Measurements from ENCODE around the gene IGDCC3. TPM values are rescaled to one million over a fixed set of nuclear protein-coding genes. Genes with fewer than 3 reads are reported as not detected.

Gene IGDCC3
- total RNA-seq, 1 experiment from 2014 or later, result 53.5 TPM

DNA sequence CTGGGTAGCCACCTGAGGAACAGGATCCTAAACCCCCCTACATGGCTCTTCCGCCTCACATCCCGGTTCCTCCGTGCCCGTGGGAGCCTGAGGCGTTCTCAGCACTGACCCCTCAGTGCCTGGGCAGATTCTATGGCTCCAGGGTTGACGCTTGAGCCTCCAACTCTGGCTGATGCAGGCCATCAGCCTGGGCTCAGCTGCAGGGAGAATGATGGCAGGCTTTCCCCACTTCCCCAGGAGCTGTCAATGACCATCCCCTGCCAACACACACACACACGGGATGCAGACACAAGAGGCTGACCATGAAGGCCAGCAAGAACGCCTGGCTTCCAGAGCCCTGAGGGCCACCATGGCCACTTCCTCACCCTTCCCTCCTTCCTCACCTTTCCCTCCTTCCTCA is 15.8 kb upstream of the IGDCC3 start (continued):
- TF ChIP-seq, protein P1, sequence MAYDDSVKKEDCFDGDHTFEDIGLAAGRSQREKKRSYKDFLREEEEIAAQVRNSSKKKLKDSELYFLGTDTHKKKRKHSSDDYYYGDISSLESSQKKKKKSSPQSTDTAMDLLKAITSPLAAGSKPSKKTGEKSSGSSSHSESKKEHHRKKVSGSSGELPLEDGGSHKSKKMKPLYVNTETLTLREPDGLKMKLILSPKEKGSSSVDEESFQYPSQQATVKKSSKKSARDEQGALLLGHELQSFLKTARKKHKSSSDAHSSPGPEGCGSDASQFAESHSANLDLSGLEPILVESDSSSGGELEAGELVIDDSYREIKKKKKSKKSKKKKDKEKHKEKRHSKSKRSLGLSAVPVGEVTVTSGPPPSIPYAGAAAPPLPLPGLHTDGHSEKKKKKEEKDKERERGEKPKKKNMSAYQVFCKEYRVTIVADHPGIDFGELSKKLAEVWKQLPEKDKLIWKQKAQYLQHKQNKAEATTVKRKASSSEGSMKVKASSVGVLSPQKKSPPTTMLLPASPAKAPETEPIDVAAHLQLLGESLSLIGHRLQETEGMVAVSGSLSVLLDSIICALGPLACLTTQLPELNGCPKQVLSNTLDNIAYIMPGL (CRISPR knock-in tag; IDR thresholded peaks at IDR 0.05), result no peak
- TF ChIP-seq, protein P2, sequence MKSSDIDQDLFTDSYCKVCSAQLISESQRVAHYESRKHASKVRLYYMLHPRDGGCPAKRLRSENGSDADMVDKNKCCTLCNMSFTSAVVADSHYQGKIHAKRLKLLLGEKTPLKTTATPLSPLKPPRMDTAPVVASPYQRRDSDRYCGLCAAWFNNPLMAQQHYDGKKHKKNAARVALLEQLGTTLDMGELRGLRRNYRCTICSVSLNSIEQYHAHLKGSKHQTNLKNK (CRISPR knock-in tag; IDR thresholded peaks at IDR 0.05), result no peak
- TF ChIP-seq RELA (CRISPR knock-in tag; IDR thresholded peaks at IDR 0.05; ENCODE audit: borderline replicate concordance), result no peak
- no peak for TF ChIP-seq GRHL2 (CRISPR knock-in tag; IDR thresholded peaks at IDR 0.05; ENCODE audit: insufficient replicate concordance, severe bottlenecking)
- no peak for TF ChIP-seq ZBTB21 (CRISPR knock-in tag; IDR thresholded peaks at IDR 0.05; ENCODE audit: borderline replicate concordance)
- TF ChIP-seq, protein P3, sequence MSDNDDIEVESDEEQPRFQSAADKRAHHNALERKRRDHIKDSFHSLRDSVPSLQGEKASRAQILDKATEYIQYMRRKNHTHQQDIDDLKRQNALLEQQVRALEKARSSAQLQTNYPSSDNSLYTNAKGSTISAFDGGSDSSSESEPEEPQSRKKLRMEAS (CRISPR knock-in tag; IDR thresholded peaks at IDR 0.05), result no peak
- TF ChIP-seq FOXJ3 (CRISPR knock-in tag; IDR thresholded peaks at IDR 0.05; ENCODE audit: borderline replicate concordance), result no peak
- no peak for TF ChIP-seq ETV6 (CRISPR knock-in tag; IDR thresholded peaks at IDR 0.05)
- no peak for TF ChIP-seq ZNF263 (CRISPR knock-in tag; IDR thresholded peaks at IDR 0.05; ENCODE audit: low read depth)

- Mint-ChIP-seq H3K27me3 (ENCODE audit: low read depth) (peaks cover 39% of the 10 kb centered on the region), H3K36me3 (peaks cover 8% of the 10 kb centered on the region), H3K27ac (no peak overlapping the region), H3K4me1 (peaks cover 15% of the 10 kb centered on the region), H3K9me3 (no peaks in the 10 kb centered on the region), H3K4me3 (no peak overlapping the region)
- no peak for ATAC-seq
- ChIA-PET POLR2A (no interaction called here), CTCF (interaction anchor here (1.3 kb wide), 1 partner anchor 74 kb away, joined by 3 read pairs; no protein-coding TSS in a partner anchor)
- TF ChIP-seq RELA (CRISPR knock-in tag; IDR thresholded peaks at IDR 0.05; ENCODE audit: borderline replicate concordance), result no peak
- TF ChIP-seq, protein P4, sequence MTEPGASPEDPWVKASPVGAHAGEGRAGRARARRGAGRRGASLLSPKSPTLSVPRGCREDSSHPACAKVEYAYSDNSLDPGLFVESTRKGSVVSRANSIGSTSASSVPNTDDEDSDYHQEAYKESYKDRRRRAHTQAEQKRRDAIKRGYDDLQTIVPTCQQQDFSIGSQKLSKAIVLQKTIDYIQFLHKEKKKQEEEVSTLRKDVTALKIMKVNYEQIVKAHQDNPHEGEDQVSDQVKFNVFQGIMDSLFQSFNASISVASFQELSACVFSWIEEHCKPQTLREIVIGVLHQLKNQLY (CRISPR knock-in tag; IDR thresholded peaks at IDR 0.05), result no peak
- TF ChIP-seq FOXJ3 (CRISPR knock-in tag; IDR thresholded peaks at IDR 0.05; ENCODE audit: borderline replicate concordance), result no peak
- TF ChIP-seq, protein P2 (CRISPR knock-in tag; IDR thresholded peaks at IDR 0.05), result no peak
- no peak for TF ChIP-seq ESRRA (CRISPR knock-in tag; IDR thresholded peaks at IDR 0.05; ENCODE audit: borderline replicate concordance)
- TF ChIP-seq NFYB (CRISPR knock-in tag; conservative IDR thresholded peaks at IDR 0.05; ENCODE audit: low read depth), result no peak
- no peak for TF ChIP-seq E2F1 (CRISPR knock-in tag; IDR thresholded peaks at IDR 0.05)
- no peak for TF ChIP-seq ERG (CRISPR knock-in tag; IDR thresholded peaks at IDR 0.05)
- TF ChIP-seq, protein P5, sequence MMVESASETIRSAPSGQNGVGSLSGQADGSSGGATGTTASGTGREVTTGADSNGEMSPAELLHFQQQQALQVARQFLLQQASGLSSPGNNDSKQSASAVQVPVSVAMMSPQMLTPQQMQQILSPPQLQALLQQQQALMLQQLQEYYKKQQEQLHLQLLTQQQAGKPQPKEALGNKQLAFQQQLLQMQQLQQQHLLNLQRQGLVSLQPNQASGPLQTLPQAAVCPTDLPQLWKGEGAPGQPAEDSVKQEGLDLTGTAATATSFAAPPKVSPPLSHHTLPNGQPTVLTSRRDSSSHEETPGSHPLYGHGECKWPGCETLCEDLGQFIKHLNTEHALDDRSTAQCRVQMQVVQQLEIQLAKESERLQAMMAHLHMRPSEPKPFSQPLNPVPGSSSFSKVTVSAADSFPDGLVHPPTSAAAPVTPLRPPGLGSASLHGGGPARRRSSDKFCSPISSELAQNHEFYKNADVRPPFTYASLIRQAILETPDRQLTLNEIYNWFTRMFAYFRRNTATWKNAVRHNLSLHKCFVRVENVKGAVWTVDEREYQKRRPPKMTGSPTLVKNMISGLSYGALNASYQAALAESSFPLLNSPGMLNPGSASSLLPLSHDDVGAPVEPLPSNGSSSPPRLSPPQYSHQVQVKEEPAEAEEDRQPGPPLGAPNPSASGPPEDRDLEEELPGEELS (CRISPR knock-in tag; IDR thresholded peaks at IDR 0.05), result no peak
- TF ChIP-seq, protein P6, sequence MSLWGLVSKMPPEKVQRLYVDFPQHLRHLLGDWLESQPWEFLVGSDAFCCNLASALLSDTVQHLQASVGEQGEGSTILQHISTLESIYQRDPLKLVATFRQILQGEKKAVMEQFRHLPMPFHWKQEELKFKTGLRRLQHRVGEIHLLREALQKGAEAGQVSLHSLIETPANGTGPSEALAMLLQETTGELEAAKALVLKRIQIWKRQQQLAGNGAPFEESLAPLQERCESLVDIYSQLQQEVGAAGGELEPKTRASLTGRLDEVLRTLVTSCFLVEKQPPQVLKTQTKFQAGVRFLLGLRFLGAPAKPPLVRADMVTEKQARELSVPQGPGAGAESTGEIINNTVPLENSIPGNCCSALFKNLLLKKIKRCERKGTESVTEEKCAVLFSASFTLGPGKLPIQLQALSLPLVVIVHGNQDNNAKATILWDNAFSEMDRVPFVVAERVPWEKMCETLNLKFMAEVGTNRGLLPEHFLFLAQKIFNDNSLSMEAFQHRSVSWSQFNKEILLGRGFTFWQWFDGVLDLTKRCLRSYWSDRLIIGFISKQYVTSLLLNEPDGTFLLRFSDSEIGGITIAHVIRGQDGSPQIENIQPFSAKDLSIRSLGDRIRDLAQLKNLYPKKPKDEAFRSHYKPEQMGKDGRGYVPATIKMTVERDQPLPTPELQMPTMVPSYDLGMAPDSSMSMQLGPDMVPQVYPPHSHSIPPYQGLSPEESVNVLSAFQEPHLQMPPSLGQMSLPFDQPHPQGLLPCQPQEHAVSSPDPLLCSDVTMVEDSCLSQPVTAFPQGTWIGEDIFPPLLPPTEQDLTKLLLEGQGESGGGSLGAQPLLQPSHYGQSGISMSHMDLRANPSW (CRISPR knock-in tag; conservative IDR thresholded peaks at IDR 0.05; ENCODE audit: low read depth), result no peak
- TF ChIP-seq TEAD1 (CRISPR knock-in tag; IDR thresholded peaks at IDR 0.05), result no peak
- no peak for TF ChIP-seq NR1H2 (CRISPR knock-in tag; IDR thresholded peaks at IDR 0.05)
- TF ChIP-seq, protein P1 (CRISPR knock-in tag; IDR thresholded peaks at IDR 0.05), result no peak
- TF ChIP-seq TCF7 (CRISPR knock-in tag; IDR thresholded peaks at IDR 0.05; ENCODE audit: low read depth), result no peak
- DNase-seq (ENCODE audit: low spot score), result no peak
Observed at GRCh38 chr15:65393091-65393490, 15.3 kb upstream of the IGDCC3 start.
